D721Med (cell line): ENCODE results near the gene TEX19.

Source experiments
- DNase-seq: peaks from one replicate; pipeline ENCODE4 v3.0.0; 2011; ENCODE audit warnings: low spot score; ENCODE audit not compliant: insufficient read length
- FAIRE-seq: peaks from 2 replicates; lab custom pipeline; 2011; peaks lifted over from hg19 to GRCh38; lab: Jason Lieb, UNC
- CTCF ChIP-seq: IDR thresholded peaks from 2 replicates; pipeline ENCODE4 v1.5.1; 2012; ENCODE audit warnings: mild to moderate bottlenecking, control low read depth; ENCODE audit not compliant: insufficient read depth; ENCODE audit errors: missing control alignments

Gene TEX19

GRCh38 chr17:82314727-82315605, 44.1 kb upstream of the TEX19 start:
- TF ChIP-seq CTCF = no peak
- DNase-seq (no peak), FAIRE-seq (no peak)

GRCh38 chr17:82315703-82316358, 43.2 kb upstream of the TEX19 start:
- no peak for DNase-seq
- no peak for FAIRE-seq
- TF ChIP-seq CTCF = no peak

- DNase-seq = no peak
- no peak for FAIRE-seq
- no peak for TF ChIP-seq CTCF
These were observed 42.2 kb upstream of the TEX19 start for GRCh38 chr17:82316651-82317393.

GRCh38 chr17:82317394-82318168, 41.5 kb upstream of the TEX19 start, which contains the start of gene CD7:
Gene CD7 (minus strand): TSS chr17:82317608. CDS start chr17:82317495, 113 bp downstream.
- no peak for TF ChIP-seq CTCF
- DNase-seq (no peak), FAIRE-seq (no peak)

GRCh38 chr17:82318169-82318498, 40.9 kb upstream of the TEX19 start:
- no peak for TF ChIP-seq CTCF
- DNase-seq (no peak), FAIRE-seq (no peak)

GRCh38 chr17:82318772-82319606, 40.1 kb upstream of the TEX19 start:
- FAIRE-seq = no peak
- no peak for TF ChIP-seq CTCF
- DNase-seq = no peak
